ENCODE data around the gene KDM6B. TPM values are rescaled to one million over a fixed set of nuclear protein-coding genes. Genes with fewer than 3 reads are reported as not detected.
A peak's percentile ranks its signal among the peaks of the same experiment; 100 is the strongest.

KDM6B gene
- total and polyA plus RNA-seq, 12 donors: 5.2 to 35.4 (median 25.3) TPM

- H3K27me3 ChIP-seq: no peaks in the 10 kb centered on the region
- intact Hi-C loops (cut with DNase I): loop anchor here in 2 of 10 donors (10.0 kb wide), 2 partner anchors 93 to 317 kb away; partner anchors contain the start of gene PER1 (in 1 of the 2)
- TF ChIP-seq CTCF (IDR thresholded peaks at IDR 0.05): no peak
- no peak for DNase-seq
- H3K36me3 ChIP-seq: peaks cover 0 to 15% (median 0%) of the 10 kb centered on the region in 9 donors
- peaks cover 12 to 62% (median 56%) of the 10 kb centered on the region in 9 donors for H3K4me1 ChIP-seq
- peak overlapping the region in 9 of 10 donors; percentile 97 to 100 (median 99) for H3K27ac ChIP-seq
- no peaks in the 10 kb centered on the region for H3K9me3 ChIP-seq
- WGBS, 2 donors: 8 to 11% methylated on average over 8 of the region's 8 CpGs
- H3K4me3 ChIP-seq: peak overlapping the region in 7 of 10 donors; percentile 31 to 95 (median 80)
- no peak for ATAC-seq
These were observed 3.5 kb downstream of the KDM6B start for GRCh38 chr17:7837408-7838088.

GRCh38 chr17:7838090-7839075 is 4.4 kb downstream of the KDM6B start:
- no peak for TF ChIP-seq CTCF (IDR thresholded peaks at IDR 0.05)
- H3K36me3 ChIP-seq: peaks cover 0 to 15% (median 0%) of the 10 kb centered on the region in 9 donors
- H3K4me3 ChIP-seq: peak overlapping the region in 6 of 10 donors; percentile 31 to 95 (median 85)
- intact Hi-C loops (cut with DNase I): loop anchor here in 2 of 10 donors (10.0 kb wide), 2 partner anchors 94 to 316 kb away; partner anchors contain the start of gene PER1 (in 1 of the 2)
- ATAC-seq (no peak), DNase-seq (no peak)
- H3K9me3 ChIP-seq: no peaks in the 10 kb centered on the region
- peak overlapping the region in 8 of 10 donors; percentile 20 to 100 (median 99) for H3K27ac ChIP-seq
- 14 to 17% methylated on average over 8 to 12 of the region's 12 CpGs for WGBS, 2 donors
- H3K4me1 ChIP-seq: peaks cover 11 to 61% (median 57%) of the 10 kb centered on the region in 9 donors
- H3K27me3 ChIP-seq: no peaks in the 10 kb centered on the region

- no peak for DNase-seq
- Histone ChIP-seq H3K36me3 (peaks cover 0 to 15% (median 0%) of the 10 kb centered on the region in 9 donors), H3K27me3 (no peaks in the 10 kb centered on the region), H3K9me3 (no peaks in the 10 kb centered on the region), H3K4me3 (peak overlapping the region in 1 of 10 donors; percentile 68), H3K27ac (peak overlapping the region in 8 of 10 donors; percentile 33 to 100 (median 80)), H3K4me1 (peaks cover 9 to 61% (median 54%) of the 10 kb centered on the region in 9 donors)
- 63 to 66% methylated on average over 6 of the region's 6 CpGs for WGBS, 2 donors
- intact Hi-C loops (cut with DNase I): loop anchor here in 2 of 10 donors (10.0 kb wide), 2 partner anchors 95 to 315 kb away; partner anchors contain the start of gene PER1 (in 1 of the 2)
- TF ChIP-seq CTCF (IDR thresholded peaks at IDR 0.05): no peak
- no peak for ATAC-seq
These were observed 5.3 kb downstream of the KDM6B start for GRCh38 chr17:7839190-7839875.

Data from heart right ventricle (tissue), 16 donors.